ENCODE measurements around the gene INVS.
"Not testable (repeated sequence)": the region's sequence is repeated elsewhere in the genome, so short reads cannot be mapped to it uniquely, and the experiment has no call there.

Gene INVS

GRCh38 chr9:100098887-100099721, at the start of gene INVS, which contains the start of gene ERP44:
INVS (plus strand) TSS chr9:100099243; CDS start chr9:100104522, 5,279 bp downstream.
ERP44 (minus strand) TSS chr9:100099000; CDS start chr9:100098840, 160 bp downstream.
- peak; percentile 99 for DNase-seq

GRCh38 chr9:100049551-100049950, 49.5 kb upstream of the INVS start:
- no peak for DNase-seq

- no peak for DNase-seq
Measured at GRCh38 chr9:100052375-100052774, 46.7 kb upstream of the INVS start.

GRCh38 chr9:100056561-100056960, 42.5 kb upstream of the INVS start:
- DNase-seq, result no peak

GRCh38 chr9:100057624-100058023, 41.4 kb upstream of the INVS start:
- no peak for DNase-seq

GRCh38 chr9:100058699-100059579, 40.1 kb upstream of the INVS start:
- no peak for DNase-seq

- not testable (repeated sequence) for DNase-seq
Measured at GRCh38 chr9:100062683-100063082, 36.4 kb upstream of the INVS start.

- no peak for DNase-seq
Measured at GRCh38 chr9:100063185-100063584, 35.9 kb upstream of the INVS start.

GRCh38 chr9:100064872-100065581, 34.0 kb upstream of the INVS start:
- no peak for DNase-seq

- no peak for DNase-seq
Measured at GRCh38 chr9:100066539-100066938, 32.5 kb upstream of the INVS start.

GRCh38 chr9:100067990-100068389, 31.1 kb upstream of the INVS start:
- DNase-seq, result not testable (repeated sequence)

GRCh38 chr9:100069068-100069467, 30.0 kb upstream of the INVS start:
- not testable (repeated sequence) for DNase-seq

GRCh38 chr9:100070104-100071041, 28.7 kb upstream of the INVS start:
- peak; percentile 8 for DNase-seq

- DNase-seq, result no peak
Measured at GRCh38 chr9:100071271-100071670, 27.8 kb upstream of the INVS start.

- no peak for DNase-seq
Measured at GRCh38 chr9:100072805-100073204, 26.2 kb upstream of the INVS start.

- DNase-seq, result no peak
Measured at GRCh38 chr9:100074093-100074492, 24.9 kb upstream of the INVS start.

GRCh38 chr9:100074989-100075388, 24.1 kb upstream of the INVS start:
- no peak for DNase-seq

GRCh38 chr9:100076256-100076655, 22.8 kb upstream of the INVS start:
- not testable (repeated sequence) for DNase-seq

GRCh38 chr9:100082782-100083181, 16.3 kb upstream of the INVS start:
- DNase-seq, result no peak

GRCh38 chr9:100083448-100084127, 15.5 kb upstream of the INVS start:
- no peak for DNase-seq

GRCh38 chr9:100084128-100084453, 15.0 kb upstream of the INVS start:
- DNase-seq, result no peak
